Esophagus muscularis mucosa (tissue), 3 donors: ENCODE results near the gene PPL.

Experiments used
- CTCF ChIP-seq, 3 experiments: fragments of 200-600 bp in 2 of 3; fragments of 450-650 bp in 1 of 3; sonication (generic) in 2 of 3; IDR thresholded peaks; one replicate each; pipeline ENCODE4 v1.5.1; 2017 to 2019; ENCODE audit warnings: antibody characterized with exemption in 3 of 3, mild to moderate bottlenecking in 2 of 3, moderate library complexity in 1 of 3
- POLR2A ChIP-seq: fragments of 450-650 bp; IDR thresholded peaks from one replicate; pipeline ENCODE4 v1.6.1; 2017; ENCODE audit warnings: antibody characterized with exemption, moderate library complexity, mild to moderate bottlenecking, low read depth

DNA sequence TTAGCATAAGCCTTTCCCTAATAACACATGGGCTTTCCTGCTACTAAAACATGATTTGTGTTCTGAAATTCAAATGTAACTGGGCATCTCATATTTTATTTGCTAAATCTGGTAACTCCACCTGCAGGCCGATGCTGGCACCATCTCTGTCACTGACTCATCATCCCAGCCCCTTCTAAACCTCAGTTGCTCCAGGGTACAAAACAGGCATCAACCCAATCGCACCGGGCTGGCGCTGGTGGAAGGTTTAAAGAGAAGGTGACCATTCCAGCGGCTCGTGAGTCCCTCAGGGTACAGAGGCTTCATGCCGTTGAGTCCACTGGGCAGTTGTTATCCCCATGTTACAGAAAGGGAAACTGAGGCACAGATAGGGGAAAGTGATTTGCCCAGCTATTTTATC is 27.1 kb downstream of the PPL start:
- no peak for TF ChIP-seq CTCF (IDR thresholded peaks at IDR 0.05)
- TF ChIP-seq POLR2A, result no peak
